Measurements from ENCODE around the gene EBF3.

EBF3 gene

DNA sequence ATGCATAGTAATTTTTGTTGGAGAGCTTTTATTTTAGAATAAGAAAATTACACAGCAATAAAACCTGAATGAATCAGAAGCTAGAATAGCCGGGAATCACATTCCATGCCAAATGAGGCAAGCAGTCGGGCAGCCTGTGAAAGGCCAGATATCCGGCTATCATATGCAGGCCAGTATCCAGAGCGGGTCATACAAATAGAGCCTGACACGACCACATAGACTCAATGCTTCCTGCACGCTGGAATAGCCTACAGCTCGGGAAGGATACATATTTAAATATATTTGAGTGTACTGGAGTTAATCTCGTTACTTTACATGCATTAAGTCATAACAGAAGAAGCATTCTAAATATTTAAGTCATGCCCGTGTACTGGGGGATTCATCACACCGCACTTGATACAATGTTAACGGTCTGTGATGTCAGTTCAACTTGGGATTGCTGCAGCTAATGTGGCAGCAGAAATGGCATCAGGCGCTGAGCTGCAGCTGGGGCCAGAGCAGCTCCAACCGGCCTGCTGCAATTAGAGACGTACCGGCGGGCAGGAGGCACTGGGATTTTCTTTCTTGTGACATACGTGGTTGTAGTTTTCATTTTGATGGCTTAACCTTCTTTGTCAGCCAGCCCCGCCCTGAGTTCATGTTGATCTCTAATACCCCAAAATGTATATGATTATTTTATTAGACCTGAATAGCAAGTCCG lies 112.0 kb downstream of the EBF3 start:
- Histone ChIP-seq H3K27me3 (ENCODE audit: control insufficient read depth in 1 of 2, insufficient read depth in 1 of 2, low read length in 2 of 2) (no peaks in the 10 kb centered on the region), H2AK5ac (ENCODE audit: low read length, severe bottlenecking) (no peak overlapping the region), H3K4me1 (ENCODE audit: control insufficient read depth, insufficient read depth, low read depth, low read length) (no peaks in the 10 kb centered on the region), H3K27ac (ENCODE audit: low read length, poor library complexity, severe bottlenecking) (no peak overlapping the region), H3K9me3 (ENCODE audit: control insufficient read depth, low read length) (no peaks in the 10 kb centered on the region), H3K4ac (ENCODE audit: low read depth in 1 of 2, low read length in 2 of 2) (no peak overlapping the region), H3K9ac (ENCODE audit: low read length) (no peak overlapping the region), H2BK120ac (ENCODE audit: low read depth, low read length) (no peak overlapping the region), H3K4me3 (ENCODE audit: insufficient read depth in 1 of 2, low read depth in 1 of 2, low read length in 2 of 2) (no peak overlapping the region), H3K18ac (ENCODE audit: low read depth in 1 of 2, low read length in 2 of 2) (no peak overlapping the region), H4K8ac (ENCODE audit: low read length) (no peak overlapping the region), H3K23ac (ENCODE audit: low read length in 2 of 2) (no peak overlapping the region), H2BK5ac (ENCODE audit: low read depth, low read length, poor library complexity, severe bottlenecking) (no peak overlapping the region), H2AFZ (ENCODE audit: low read depth, low read length) (no peak overlapping the region), H4K91ac (ENCODE audit: low read length) (no peak overlapping the region), H3K14ac (ENCODE audit: low read length in 2 of 2) (no peak overlapping the region), H2BK12ac (ENCODE audit: low read length in 2 of 2) (no peak overlapping the region), H3K4me2 (ENCODE audit: low read length, poor library complexity, severe bottlenecking) (no peak overlapping the region), H2BK15ac (ENCODE audit: low read depth, poor library complexity, severe bottlenecking) (no peak overlapping the region), H3K36me3 (ENCODE audit: control insufficient read depth in 1 of 2, insufficient read depth in 2 of 2, low read depth in 1 of 2, low read length in 2 of 2) (peaks cover 0 to 99% of the 10 kb centered on the region in 2 experiments), H3K79me1 (replicated peaks; ENCODE audit: low read length, poor library complexity, severe bottlenecking) (no peaks in the 10 kb centered on the region)
- 95% methylated on average over 14 of the region's 19 CpGs for WGBS
- DNase-seq = no peak

DNA sequence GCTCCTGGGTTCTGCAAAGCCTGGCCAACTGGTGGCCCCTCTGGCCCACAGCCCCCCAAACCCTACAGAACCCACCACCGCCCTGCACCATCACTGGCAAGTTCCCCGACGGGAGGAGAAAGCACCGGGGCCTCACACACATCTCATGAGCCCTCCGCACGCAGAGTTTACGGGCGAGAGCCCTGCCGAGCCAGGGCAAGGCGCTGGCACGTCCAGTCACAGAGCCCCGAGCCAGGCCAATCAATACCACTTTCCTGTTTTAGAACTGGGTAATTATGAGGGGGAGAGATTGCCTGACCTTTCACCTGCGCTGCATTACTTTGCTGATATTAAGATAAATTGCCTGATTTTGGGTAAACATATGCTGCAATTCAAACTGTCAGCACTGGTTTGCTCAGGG lies 113.3 kb downstream of the EBF3 start:
- Histone ChIP-seq H2BK5ac (ENCODE audit: low read depth, low read length, poor library complexity, severe bottlenecking) (no peak overlapping the region), H3K36me3 (ENCODE audit: control insufficient read depth in 1 of 2, insufficient read depth in 2 of 2, low read depth in 1 of 2, low read length in 2 of 2) (peaks cover 0 to 99% of the 10 kb centered on the region in 2 experiments), H2AK5ac (ENCODE audit: low read length, severe bottlenecking) (no peak overlapping the region), H3K4me3 (ENCODE audit: insufficient read depth in 1 of 2, low read depth in 1 of 2, low read length in 2 of 2) (no peak overlapping the region), H4K91ac (ENCODE audit: low read length) (no peak overlapping the region), H2BK12ac (ENCODE audit: low read length in 2 of 2) (no peak overlapping the region), H3K4me1 (ENCODE audit: control insufficient read depth, insufficient read depth, low read depth, low read length) (no peaks in the 10 kb centered on the region), H3K23ac (ENCODE audit: low read length in 2 of 2) (no peak overlapping the region), H3K27me3 (ENCODE audit: control insufficient read depth in 1 of 2, insufficient read depth in 1 of 2, low read length in 2 of 2) (no peaks in the 10 kb centered on the region), H2AFZ (ENCODE audit: low read depth, low read length) (no peak overlapping the region), H3K79me1 (replicated peaks; ENCODE audit: low read length, poor library complexity, severe bottlenecking) (no peaks in the 10 kb centered on the region), H3K27ac (ENCODE audit: low read length, poor library complexity, severe bottlenecking) (no peak overlapping the region), H3K18ac (ENCODE audit: low read depth in 1 of 2, low read length in 2 of 2) (no peak overlapping the region), H3K9ac (ENCODE audit: low read length) (no peak overlapping the region), H3K4me2 (ENCODE audit: low read length, poor library complexity, severe bottlenecking) (no peak overlapping the region), H2BK120ac (ENCODE audit: low read depth, low read length) (no peak overlapping the region), H4K8ac (ENCODE audit: low read length) (no peak overlapping the region), H3K4ac (ENCODE audit: low read depth in 1 of 2, low read length in 2 of 2) (no peak overlapping the region), H2BK15ac (ENCODE audit: low read depth, poor library complexity, severe bottlenecking) (no peak overlapping the region), H3K9me3 (ENCODE audit: control insufficient read depth, low read length) (no peaks in the 10 kb centered on the region), H3K14ac (ENCODE audit: low read length in 2 of 2) (no peak overlapping the region)
- no peak for DNase-seq
- WGBS = 87% methylated on average over 13 of the region's 13 CpGs

DNA sequence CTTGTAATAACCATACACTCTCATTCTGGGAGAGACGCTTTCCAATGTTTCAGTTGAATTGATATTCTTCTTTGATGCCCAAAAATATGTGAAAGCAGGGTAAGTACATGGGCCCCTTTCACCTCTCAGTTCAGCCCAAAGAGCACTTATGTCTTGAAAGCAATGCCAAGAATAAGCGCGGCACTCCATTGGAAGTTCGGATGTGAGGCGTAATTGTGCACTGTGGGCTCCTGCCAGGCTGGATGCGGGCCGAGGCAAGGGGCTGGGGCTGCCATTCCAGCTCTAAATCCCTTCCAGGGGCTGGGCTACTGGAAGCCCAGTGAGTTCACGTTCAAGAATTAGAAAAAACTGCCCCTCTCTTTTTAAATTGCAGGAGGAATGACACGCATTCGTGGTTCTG lies 113.8 kb downstream of the EBF3 start:
- peaks cover 0 to 99% of the 10 kb centered on the region in 2 experiments for H3K36me3 ChIP-seq (ENCODE audit: control insufficient read depth in 1 of 2, insufficient read depth in 2 of 2, low read depth in 1 of 2, low read length in 2 of 2)

DNA sequence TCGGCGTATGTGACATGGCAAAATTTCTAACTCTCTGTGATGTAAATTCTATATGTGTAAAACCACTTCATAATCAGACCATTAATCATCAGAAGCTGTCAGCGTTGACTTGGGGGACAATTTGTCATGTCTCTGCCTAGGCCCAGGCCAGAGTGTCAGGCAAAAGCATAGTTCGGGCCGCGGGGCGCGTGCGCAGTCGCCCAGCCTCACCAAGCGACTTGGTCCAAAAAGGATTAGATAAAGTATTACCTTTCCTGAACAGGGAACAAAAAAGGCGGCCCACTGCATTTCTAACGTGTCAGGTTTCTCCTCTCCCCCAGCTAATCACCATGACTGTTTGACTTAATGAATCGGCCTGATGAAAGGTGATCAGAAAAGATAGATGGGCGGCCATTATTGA lies 114.2 kb downstream of the EBF3 start:
- Histone ChIP-seq H3K14ac (ENCODE audit: low read length in 2 of 2) (no peak overlapping the region), H3K27me3 (ENCODE audit: control insufficient read depth in 1 of 2, insufficient read depth in 1 of 2, low read length in 2 of 2) (no peaks in the 10 kb centered on the region), H3K9ac (ENCODE audit: low read length) (no peak overlapping the region), H3K4me3 (ENCODE audit: insufficient read depth in 1 of 2, low read depth in 1 of 2, low read length in 2 of 2) (no peak overlapping the region), H3K79me1 (replicated peaks; ENCODE audit: low read length, poor library complexity, severe bottlenecking) (no peaks in the 10 kb centered on the region), H2BK5ac (ENCODE audit: low read depth, low read length, poor library complexity, severe bottlenecking) (no peak overlapping the region), H2BK15ac (ENCODE audit: low read depth, poor library complexity, severe bottlenecking) (no peak overlapping the region), H2BK12ac (ENCODE audit: low read length in 2 of 2) (no peak overlapping the region), H3K18ac (ENCODE audit: low read depth in 1 of 2, low read length in 2 of 2) (no peak overlapping the region), H4K91ac (ENCODE audit: low read length) (no peak overlapping the region), H2AK5ac (ENCODE audit: low read length, severe bottlenecking) (no peak overlapping the region), H3K4me1 (ENCODE audit: control insufficient read depth, insufficient read depth, low read depth, low read length) (no peaks in the 10 kb centered on the region), H2BK120ac (ENCODE audit: low read depth, low read length) (no peak overlapping the region), H2AFZ (ENCODE audit: low read depth, low read length) (no peak overlapping the region), H4K8ac (ENCODE audit: low read length) (no peak overlapping the region), H3K23ac (ENCODE audit: low read length in 2 of 2) (no peak overlapping the region), H3K4me2 (ENCODE audit: low read length, poor library complexity, severe bottlenecking) (no peak overlapping the region), H3K4ac (ENCODE audit: low read depth in 1 of 2, low read length in 2 of 2) (no peak overlapping the region), H3K36me3 (ENCODE audit: control insufficient read depth in 1 of 2, insufficient read depth in 2 of 2, low read depth in 1 of 2, low read length in 2 of 2) (peaks cover 0 to 99% of the 10 kb centered on the region in 2 experiments), H3K27ac (ENCODE audit: low read length, poor library complexity, severe bottlenecking) (no peak overlapping the region), H3K9me3 (ENCODE audit: control insufficient read depth, low read length) (no peaks in the 10 kb centered on the region)
- no peak for DNase-seq
- 94% methylated on average over 15 of the region's 15 CpGs for WGBS

More for the DNA sequence above, 113.8 kb downstream of the EBF3 start:
- no peak for DNase-seq
- H2BK5ac ChIP-seq (ENCODE audit: low read depth, low read length, poor library complexity, severe bottlenecking) = no peak overlapping the region
- H3K27ac ChIP-seq (ENCODE audit: low read length, poor library complexity, severe bottlenecking) = no peak overlapping the region
- no peak overlapping the region for H4K91ac ChIP-seq (ENCODE audit: low read length)
- H2BK12ac ChIP-seq (ENCODE audit: low read length in 2 of 2) = no peak overlapping the region
- H4K8ac ChIP-seq (ENCODE audit: low read length) = no peak overlapping the region
- H2AK5ac ChIP-seq (ENCODE audit: low read length, severe bottlenecking) = no peak overlapping the region
- no peaks in the 10 kb centered on the region for H3K9me3 ChIP-seq (ENCODE audit: control insufficient read depth, low read length)
- H2BK120ac ChIP-seq (ENCODE audit: low read depth, low read length) = no peak overlapping the region
- no peak overlapping the region for H2AFZ ChIP-seq (ENCODE audit: low read depth, low read length)
- H3K27me3 ChIP-seq (ENCODE audit: control insufficient read depth in 1 of 2, insufficient read depth in 1 of 2, low read length in 2 of 2) = no peaks in the 10 kb centered on the region
- H3K23ac ChIP-seq (ENCODE audit: low read length in 2 of 2) = no peak overlapping the region
- H3K4me3 ChIP-seq (ENCODE audit: insufficient read depth in 1 of 2, low read depth in 1 of 2, low read length in 2 of 2) = no peak overlapping the region
- no peak overlapping the region for H3K4me2 ChIP-seq (ENCODE audit: low read length, poor library complexity, severe bottlenecking)
- no peak overlapping the region for H3K4ac ChIP-seq (ENCODE audit: low read depth in 1 of 2, low read length in 2 of 2)
- H3K79me1 ChIP-seq (replicated peaks; ENCODE audit: low read length, poor library complexity, severe bottlenecking) = no peaks in the 10 kb centered on the region
- no peak overlapping the region for H3K18ac ChIP-seq (ENCODE audit: low read depth in 1 of 2, low read length in 2 of 2)
- no peak overlapping the region for H2BK15ac ChIP-seq (ENCODE audit: low read depth, poor library complexity, severe bottlenecking)
- H3K4me1 ChIP-seq (ENCODE audit: control insufficient read depth, insufficient read depth, low read depth, low read length) = no peaks in the 10 kb centered on the region
- WGBS = 97% methylated on average over 10 of the region's 10 CpGs
- H3K14ac ChIP-seq (ENCODE audit: low read length in 2 of 2) = no peak overlapping the region
- H3K9ac ChIP-seq (ENCODE audit: low read length) = no peak overlapping the region
